WTC11 (cell line): ENCODE data around the gene KCNMA1. TPM values are rescaled to one million over a fixed set of nuclear protein-coding genes. Genes with fewer than 3 reads are reported as not detected.

Source experiments
- ATAC-seq: fragments of 200-7000 bp; cut with Tn5 transposase; 2 replicates; pipeline ENCODE4 v1.10.0; 2021; ENCODE audit warnings: mild to moderate bottlenecking, moderate library complexity
- CTCF ChIA-PET: fragments of 300-600 bp; sonication (Branson Sonifier 250); formaldehyde crosslinking; loops from one replicate; lab custom pipeline; 2021; ENCODE audit warnings: antibody characterized with exemption; lab: Charles Lee
- POLR2A ChIA-PET: fragments of 350-600 bp; sonication (Branson Sonifier 250); formaldehyde crosslinking; loops from one replicate; lab custom pipeline; 2021; ENCODE audit warnings: antibody characterized with exemption; lab: Charles Lee
- DNase-seq: peaks from one replicate; pipeline ENCODE4 v3.0.0; 2021; ENCODE audit warnings: low spot score
- H3K27ac Mint-ChIP-seq: 2 replicates; pipeline ENCODE4 v1.8.0; 2021; ENCODE audit warnings: mixed read lengths
- H3K27me3 Mint-ChIP-seq: 2 replicates; pipeline ENCODE4 v1.8.0; 2021; ENCODE audit warnings: low read depth, mild to moderate bottlenecking, moderate library complexity, mixed read lengths
- H3K36me3 Mint-ChIP-seq: 2 replicates; pipeline ENCODE4 v1.8.0; 2021; ENCODE audit warnings: mixed read lengths
- H3K4me1 Mint-ChIP-seq: 2 replicates; pipeline ENCODE4 v1.8.0; 2022; ENCODE audit warnings: mixed read lengths
- H3K4me3 Mint-ChIP-seq: 2 replicates; pipeline ENCODE4 v1.8.0; 2021; ENCODE audit warnings: mild to moderate bottlenecking, moderate library complexity, mixed read lengths
- H3K9me3 Mint-ChIP-seq: 2 replicates; pipeline ENCODE4 v1.8.0; 2021; ENCODE audit warnings: mixed read lengths
- ATF1 ChIP-seq: sonication (generic); formaldehyde crosslinking; IDR thresholded peaks from 2 replicates; pipeline ENCODE4 v1.8.1; 2023; ENCODE audit warnings: mild to moderate bottlenecking, moderate library complexity, missing genetic modification reagents
- ATF6 ChIP-seq: sonication (generic); formaldehyde crosslinking; IDR thresholded peaks from 2 replicates; pipeline ENCODE4 v1.8.1; 2023; ENCODE audit warnings: mild to moderate bottlenecking, missing genetic modification reagents
- CREM ChIP-seq: sonication (generic); formaldehyde crosslinking; IDR thresholded peaks from 2 replicates; pipeline ENCODE4 v1.8.1; 2022; ENCODE audit warnings: mild to moderate bottlenecking, missing genetic modification reagents, moderate library complexity
- EMX1 ChIP-seq: fragments of 250-450 bp; sonication (Bioruptor Pico); IDR thresholded peaks from 2 replicates; pipeline ENCODE4 v1.8.0; 2021; ENCODE audit warnings: mild to moderate bottlenecking
- HMGA2 ChIP-seq: fragments of 250-450 bp; sonication (Bioruptor Pico); IDR thresholded peaks from 2 replicates; pipeline ENCODE4 v1.4.0; 2021; ENCODE audit warnings: mild to moderate bottlenecking, moderate library complexity
- IRF2 ChIP-seq: sonication (generic); formaldehyde crosslinking; IDR thresholded peaks from 2 replicates; pipeline ENCODE4 v1.8.0; 2022; ENCODE audit warnings: low read depth, missing genetic modification reagents, borderline replicate concordance
- JUN ChIP-seq: sonication (generic); formaldehyde crosslinking; IDR thresholded peaks from 2 replicates; pipeline ENCODE4 v1.8.0; 2023; ENCODE audit warnings: mild to moderate bottlenecking, missing genetic modification reagents
- NFATC4 ChIP-seq: fragments of 250-450 bp; sonication (Bioruptor Pico); IDR thresholded peaks from 2 replicates; pipeline ENCODE4 v1.9.0; 2021; ENCODE audit warnings: mild to moderate bottlenecking
- NR2C2 ChIP-seq: sonication (generic); formaldehyde crosslinking; IDR thresholded peaks from 2 replicates; pipeline ENCODE4 v1.8.0; 2022; ENCODE audit warnings: mild to moderate bottlenecking, missing genetic modification reagents
- NR3C1 ChIP-seq: sonication (generic); formaldehyde crosslinking; conservative IDR thresholded peaks from 2 replicates; pipeline ENCODE4 v1.8.1; 2023; ENCODE audit warnings: low read depth, mild to moderate bottlenecking, missing genetic modification reagents
- PRRX2 ChIP-seq: fragments of 250-450 bp; sonication (Bioruptor Pico); IDR thresholded peaks from 2 replicates; pipeline ENCODE4 v1.8.0; 2021; ENCODE audit warnings: mild to moderate bottlenecking
- ZNF138 ChIP-seq: sonication (generic); formaldehyde crosslinking; conservative IDR thresholded peaks from 2 replicates; pipeline ENCODE4 v1.8.1; 2022; ENCODE audit warnings: mild to moderate bottlenecking, moderate library complexity, missing genetic modification reagents
- ZNF425 ChIP-seq: fragments of 250-450 bp; sonication (Bioruptor Pico); conservative IDR thresholded peaks from 2 replicates; pipeline ENCODE4 v1.9.0; 2021; ENCODE audit warnings: mild to moderate bottlenecking
- ZNF671 ChIP-seq: fragments of 250-450 bp; sonication (Bioruptor Pico); IDR thresholded peaks from 2 replicates; pipeline ENCODE4 v1.8.0; 2021; ENCODE audit warnings: mild to moderate bottlenecking
- total RNA-seq: library from RNA; stranded (reverse); gene quantifications from 3 replicates; pipeline ENCODE4 v1.2.3, GENCODE V29; 2021
- TF ChIP-seq, protein P1 (sequence below): sonication (generic); formaldehyde crosslinking; IDR thresholded peaks from 2 replicates; pipeline ENCODE4 v1.8.0; 2022; ENCODE audit warnings: missing genetic modification reagents
- TF ChIP-seq, protein P2 (sequence below): fragments of 250-450 bp; sonication (Bioruptor Pico); IDR thresholded peaks from 2 replicates; pipeline ENCODE4 v1.9.0; 2021; ENCODE audit warnings: mild to moderate bottlenecking, borderline replicate concordance
- TF ChIP-seq, protein P3 (sequence below): fragments of 250-450 bp; sonication (Bioruptor Pico); IDR thresholded peaks from 2 replicates; pipeline ENCODE4 v1.8.0; 2021; ENCODE audit warnings: mild to moderate bottlenecking
- TF ChIP-seq, protein P4 (sequence below): sonication (generic); formaldehyde crosslinking; IDR thresholded peaks from 2 replicates; pipeline ENCODE4 v1.8.0; 2023; ENCODE audit warnings: missing genetic modification reagents, mild to moderate bottlenecking, borderline replicate concordance

Gene KCNMA1
- total RNA-seq, 1 experiment from 2014 or later: 7.3 TPM

- TF ChIP-seq, protein P1, sequence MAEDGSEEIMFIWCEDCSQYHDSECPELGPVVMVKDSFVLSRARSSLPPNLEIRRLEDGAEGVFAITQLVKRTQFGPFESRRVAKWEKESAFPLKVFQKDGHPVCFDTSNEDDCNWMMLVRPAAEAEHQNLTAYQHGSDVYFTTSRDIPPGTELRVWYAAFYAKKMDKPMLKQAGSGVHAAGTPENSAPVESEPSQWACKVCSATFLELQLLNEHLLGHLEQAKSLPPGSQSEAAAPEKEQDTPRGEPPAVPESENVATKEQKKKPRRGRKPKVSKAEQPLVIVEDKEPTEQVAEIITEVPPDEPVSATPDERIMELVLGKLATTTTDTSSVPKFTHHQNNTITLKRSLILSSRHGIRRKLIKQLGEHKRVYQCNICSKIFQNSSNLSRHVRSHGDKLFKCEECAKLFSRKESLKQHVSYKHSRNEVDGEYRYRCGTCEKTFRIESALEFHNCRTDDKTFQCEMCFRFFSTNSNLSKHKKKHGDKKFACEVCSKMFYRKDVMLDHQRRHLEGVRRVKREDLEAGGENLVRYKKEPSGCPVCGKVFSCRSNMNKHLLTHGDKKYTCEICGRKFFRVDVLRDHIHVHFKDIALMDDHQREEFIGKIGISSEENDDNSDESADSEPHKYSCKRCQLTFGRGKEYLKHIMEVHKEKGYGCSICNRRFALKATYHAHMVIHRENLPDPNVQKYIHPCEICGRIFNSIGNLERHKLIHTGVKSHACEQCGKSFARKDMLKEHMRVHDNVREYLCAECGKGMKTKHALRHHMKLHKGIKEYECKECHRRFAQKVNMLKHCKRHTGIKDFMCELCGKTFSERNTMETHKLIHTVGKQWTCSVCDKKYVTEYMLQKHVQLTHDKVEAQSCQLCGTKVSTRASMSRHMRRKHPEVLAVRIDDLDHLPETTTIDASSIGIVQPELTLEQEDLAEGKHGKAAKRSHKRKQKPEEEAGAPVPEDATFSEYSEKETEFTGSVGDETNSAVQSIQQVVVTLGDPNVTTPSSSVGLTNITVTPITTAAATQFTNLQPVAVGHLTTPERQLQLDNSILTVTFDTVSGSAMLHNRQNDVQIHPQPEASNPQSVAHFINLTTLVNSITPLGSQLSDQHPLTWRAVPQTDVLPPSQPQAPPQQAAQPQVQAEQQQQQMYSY: no peak
These were observed 100.5 kb downstream of the KCNMA1 start (continued) for GRCh38 chr10:77537071-77537470.

DNA sequence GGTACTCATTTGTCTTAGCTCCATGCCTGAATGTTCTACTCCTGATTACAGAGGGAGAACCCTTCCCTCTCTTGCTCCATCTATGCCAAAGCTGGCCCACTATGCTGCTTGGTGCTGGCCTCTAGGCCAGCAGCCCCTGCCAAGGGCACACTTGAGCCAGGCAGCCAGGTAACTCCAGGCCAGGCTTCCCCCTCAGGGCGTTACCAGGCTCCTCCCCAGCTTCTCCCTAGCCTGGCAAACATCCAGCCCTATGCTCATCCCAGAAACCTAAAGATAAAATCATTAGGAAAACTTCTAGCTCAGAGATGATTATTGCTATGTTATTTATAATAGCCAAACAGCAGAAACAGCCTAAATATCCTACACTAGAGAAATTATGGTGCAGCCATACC, 103.7 kb downstream of the KCNMA1 start:
- CTCF ChIA-PET: no interaction called here
- no peak for DNase-seq
- no peaks in the 10 kb centered on the region for H3K36me3 Mint-ChIP-seq
- no peaks in the 10 kb centered on the region for H3K27me3 Mint-ChIP-seq
- POLR2A ChIA-PET: no interaction called here
- peaks cover 43% of the 10 kb centered on the region for H3K4me1 Mint-ChIP-seq
- H3K9me3 Mint-ChIP-seq: no peaks in the 10 kb centered on the region
- ATAC-seq: no peak
- TF ChIP-seq, protein P2, sequence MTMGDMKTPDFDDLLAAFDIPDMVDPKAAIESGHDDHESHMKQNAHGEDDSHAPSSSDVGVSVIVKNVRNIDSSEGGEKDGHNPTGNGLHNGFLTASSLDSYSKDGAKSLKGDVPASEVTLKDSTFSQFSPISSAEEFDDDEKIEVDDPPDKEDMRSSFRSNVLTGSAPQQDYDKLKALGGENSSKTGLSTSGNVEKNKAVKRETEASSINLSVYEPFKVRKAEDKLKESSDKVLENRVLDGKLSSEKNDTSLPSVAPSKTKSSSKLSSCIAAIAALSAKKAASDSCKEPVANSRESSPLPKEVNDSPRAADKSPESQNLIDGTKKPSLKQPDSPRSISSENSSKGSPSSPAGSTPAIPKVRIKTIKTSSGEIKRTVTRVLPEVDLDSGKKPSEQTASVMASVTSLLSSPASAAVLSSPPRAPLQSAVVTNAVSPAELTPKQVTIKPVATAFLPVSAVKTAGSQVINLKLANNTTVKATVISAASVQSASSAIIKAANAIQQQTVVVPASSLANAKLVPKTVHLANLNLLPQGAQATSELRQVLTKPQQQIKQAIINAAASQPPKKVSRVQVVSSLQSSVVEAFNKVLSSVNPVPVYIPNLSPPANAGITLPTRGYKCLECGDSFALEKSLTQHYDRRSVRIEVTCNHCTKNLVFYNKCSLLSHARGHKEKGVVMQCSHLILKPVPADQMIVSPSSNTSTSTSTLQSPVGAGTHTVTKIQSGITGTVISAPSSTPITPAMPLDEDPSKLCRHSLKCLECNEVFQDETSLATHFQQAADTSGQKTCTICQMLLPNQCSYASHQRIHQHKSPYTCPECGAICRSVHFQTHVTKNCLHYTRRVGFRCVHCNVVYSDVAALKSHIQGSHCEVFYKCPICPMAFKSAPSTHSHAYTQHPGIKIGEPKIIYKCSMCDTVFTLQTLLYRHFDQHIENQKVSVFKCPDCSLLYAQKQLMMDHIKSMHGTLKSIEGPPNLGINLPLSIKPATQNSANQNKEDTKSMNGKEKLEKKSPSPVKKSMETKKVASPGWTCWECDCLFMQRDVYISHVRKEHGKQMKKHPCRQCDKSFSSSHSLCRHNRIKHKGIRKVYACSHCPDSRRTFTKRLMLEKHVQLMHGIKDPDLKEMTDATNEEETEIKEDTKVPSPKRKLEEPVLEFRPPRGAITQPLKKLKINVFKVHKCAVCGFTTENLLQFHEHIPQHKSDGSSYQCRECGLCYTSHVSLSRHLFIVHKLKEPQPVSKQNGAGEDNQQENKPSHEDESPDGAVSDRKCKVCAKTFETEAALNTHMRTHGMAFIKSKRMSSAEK (CRISPR knock-in tag): no peak
- no peak for TF ChIP-seq ZNF138
- no peak for TF ChIP-seq ATF1
- no peak for TF ChIP-seq HMGA2 (CRISPR knock-in tag)
- no peak for TF ChIP-seq NR3C1
- TF ChIP-seq PRRX2 (CRISPR knock-in tag): no peak
- no peak for TF ChIP-seq ATF6
- no peak for TF ChIP-seq ZNF425
- TF ChIP-seq, protein P3, sequence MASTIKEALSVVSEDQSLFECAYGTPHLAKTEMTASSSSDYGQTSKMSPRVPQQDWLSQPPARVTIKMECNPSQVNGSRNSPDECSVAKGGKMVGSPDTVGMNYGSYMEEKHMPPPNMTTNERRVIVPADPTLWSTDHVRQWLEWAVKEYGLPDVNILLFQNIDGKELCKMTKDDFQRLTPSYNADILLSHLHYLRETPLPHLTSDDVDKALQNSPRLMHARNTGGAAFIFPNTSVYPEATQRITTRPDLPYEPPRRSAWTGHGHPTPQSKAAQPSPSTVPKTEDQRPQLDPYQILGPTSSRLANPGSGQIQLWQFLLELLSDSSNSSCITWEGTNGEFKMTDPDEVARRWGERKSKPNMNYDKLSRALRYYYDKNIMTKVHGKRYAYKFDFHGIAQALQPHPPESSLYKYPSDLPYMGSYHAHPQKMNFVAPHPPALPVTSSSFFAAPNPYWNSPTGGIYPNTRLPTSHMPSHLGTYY (CRISPR knock-in tag): no peak
- no peak for TF ChIP-seq NR2C2 (CRISPR knock-in tag)
- no peak for TF ChIP-seq JUN (CRISPR knock-in tag)
- TF ChIP-seq ZNF671 (CRISPR knock-in tag): no peak
- TF ChIP-seq CREM (CRISPR knock-in tag): no peak
- TF ChIP-seq, protein P4, sequence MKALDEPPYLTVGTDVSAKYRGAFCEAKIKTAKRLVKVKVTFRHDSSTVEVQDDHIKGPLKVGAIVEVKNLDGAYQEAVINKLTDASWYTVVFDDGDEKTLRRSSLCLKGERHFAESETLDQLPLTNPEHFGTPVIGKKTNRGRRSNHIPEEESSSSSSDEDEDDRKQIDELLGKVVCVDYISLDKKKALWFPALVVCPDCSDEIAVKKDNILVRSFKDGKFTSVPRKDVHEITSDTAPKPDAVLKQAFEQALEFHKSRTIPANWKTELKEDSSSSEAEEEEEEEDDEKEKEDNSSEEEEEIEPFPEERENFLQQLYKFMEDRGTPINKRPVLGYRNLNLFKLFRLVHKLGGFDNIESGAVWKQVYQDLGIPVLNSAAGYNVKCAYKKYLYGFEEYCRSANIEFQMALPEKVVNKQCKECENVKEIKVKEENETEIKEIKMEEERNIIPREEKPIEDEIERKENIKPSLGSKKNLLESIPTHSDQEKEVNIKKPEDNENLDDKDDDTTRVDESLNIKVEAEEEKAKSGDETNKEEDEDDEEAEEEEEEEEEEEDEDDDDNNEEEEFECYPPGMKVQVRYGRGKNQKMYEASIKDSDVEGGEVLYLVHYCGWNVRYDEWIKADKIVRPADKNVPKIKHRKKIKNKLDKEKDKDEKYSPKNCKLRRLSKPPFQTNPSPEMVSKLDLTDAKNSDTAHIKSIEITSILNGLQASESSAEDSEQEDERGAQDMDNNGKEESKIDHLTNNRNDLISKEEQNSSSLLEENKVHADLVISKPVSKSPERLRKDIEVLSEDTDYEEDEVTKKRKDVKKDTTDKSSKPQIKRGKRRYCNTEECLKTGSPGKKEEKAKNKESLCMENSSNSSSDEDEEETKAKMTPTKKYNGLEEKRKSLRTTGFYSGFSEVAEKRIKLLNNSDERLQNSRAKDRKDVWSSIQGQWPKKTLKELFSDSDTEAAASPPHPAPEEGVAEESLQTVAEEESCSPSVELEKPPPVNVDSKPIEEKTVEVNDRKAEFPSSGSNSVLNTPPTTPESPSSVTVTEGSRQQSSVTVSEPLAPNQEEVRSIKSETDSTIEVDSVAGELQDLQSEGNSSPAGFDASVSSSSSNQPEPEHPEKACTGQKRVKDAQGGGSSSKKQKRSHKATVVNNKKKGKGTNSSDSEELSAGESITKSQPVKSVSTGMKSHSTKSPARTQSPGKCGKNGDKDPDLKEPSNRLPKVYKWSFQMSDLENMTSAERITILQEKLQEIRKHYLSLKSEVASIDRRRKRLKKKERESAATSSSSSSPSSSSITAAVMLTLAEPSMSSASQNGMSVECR (CRISPR knock-in tag): no peak
- TF ChIP-seq NFATC4 (CRISPR knock-in tag): no peak
- no peak for TF ChIP-seq EMX1 (CRISPR knock-in tag)
- TF ChIP-seq IRF2 (CRISPR knock-in tag): no peak
- TF ChIP-seq, all 79 proteins: peak for 0
- no peak overlapping the region for H3K4me3 Mint-ChIP-seq
- H3K27ac Mint-ChIP-seq: no peak overlapping the region
